Tibial nerve (tissue), 4 donors: Measurements from ENCODE around the gene TRAF3. TPM values are rescaled to one million over a fixed set of nuclear protein-coding genes. Genes with fewer than 3 reads are reported as not detected.
A peak's percentile ranks its signal among the peaks of the same experiment; 100 is the strongest.

Source experiments
- DNase-seq, 2 donors: peaks; one replicate each; pipeline ENCODE4 v3.0.0-alpha.2; 2019; ENCODE audit warnings: low spot score in 2 of 2
- H3K27ac ChIP-seq, 4 donors: fragments of 200-600 bp; sonication (generic) in 3 of 4; one replicate each; pipeline ENCODE4 v1.5.1; 2017 to 2019; ENCODE audit warnings: mild to moderate bottlenecking in 1 of 4
- H3K27me3 ChIP-seq, 2 donors: fragments of 200-600 bp; sonication (generic) in 1 of 2; one replicate each; pipeline versions ENCODE4 v1.5.1 to v1.6.0; 2017 to 2019
- H3K36me3 ChIP-seq, 3 donors: fragments of 200-600 bp; sonication (generic); one replicate each; pipeline ENCODE4 v1.5.1; 2018 to 2019
- H3K4me1 ChIP-seq, 4 donors: fragments of 200-600 bp; sonication (generic) in 3 of 4; one replicate each; pipeline ENCODE4 v1.5.1; 2017 to 2019
- H3K4me3 ChIP-seq, 4 donors: fragments of 200-600 bp; sonication (generic) in 3 of 4; one replicate each; pipeline ENCODE4 v1.5.1; 2017 to 2019; ENCODE audit warnings: mild to moderate bottlenecking in 1 of 4, moderate library complexity in 1 of 4
- H3K9me3 ChIP-seq, 4 donors: fragments of 200-600 bp; sonication (generic) in 3 of 4; one replicate each; pipeline ENCODE4 v1.5.1; 2017 to 2019
- EP300 ChIP-seq, 2 donors: sonication (generic); formaldehyde crosslinking; IDR thresholded peaks; one replicate each; pipeline ENCODE4 v1.6.1; 2017; ENCODE audit warnings: antibody characterized with exemption in 2 of 2, mild to moderate bottlenecking in 1 of 2
- POLR2A ChIP-seq, 2 donors: fragments of 450-650 bp; IDR thresholded peaks; one replicate each; pipeline ENCODE4 v1.6.1; 2017; ENCODE audit warnings: antibody characterized with exemption in 2 of 2, mild to moderate bottlenecking in 2 of 2, moderate library complexity in 2 of 2
- WGBS, 2 donors: methylation state at CpG; one replicate each; pipeline ENCODE4 v1.1.5; 2018; 5-methylcytosine and 5-hydroxymethylcytosine counted together
- total RNA-seq, 4 donors: library from RNA; depleted of rRNA; stranded (reverse); fragments of >200 nt; gene quantifications; one replicate each; pipeline ENCODE4 v1.1.0, GENCODE V29; 2016
- TF ChIP-seq, protein P1 (sequence below), 5 experiments: fragments of 200-600 bp in 3 of 5; fragments of 450-650 bp in 2 of 5; sonication (generic) in 3 of 5; IDR thresholded peaks; one replicate each; pipeline ENCODE4 v1.5.1; 2016 to 2019; ENCODE audit warnings: antibody characterized with exemption in 5 of 5, mild to moderate bottlenecking in 3 of 5, moderate library complexity in 2 of 5

The TRAF3 gene
- total RNA-seq, 4 donors from 2014 or later: 4.8 to 20.7 (median 13.4) TPM

DNA sequence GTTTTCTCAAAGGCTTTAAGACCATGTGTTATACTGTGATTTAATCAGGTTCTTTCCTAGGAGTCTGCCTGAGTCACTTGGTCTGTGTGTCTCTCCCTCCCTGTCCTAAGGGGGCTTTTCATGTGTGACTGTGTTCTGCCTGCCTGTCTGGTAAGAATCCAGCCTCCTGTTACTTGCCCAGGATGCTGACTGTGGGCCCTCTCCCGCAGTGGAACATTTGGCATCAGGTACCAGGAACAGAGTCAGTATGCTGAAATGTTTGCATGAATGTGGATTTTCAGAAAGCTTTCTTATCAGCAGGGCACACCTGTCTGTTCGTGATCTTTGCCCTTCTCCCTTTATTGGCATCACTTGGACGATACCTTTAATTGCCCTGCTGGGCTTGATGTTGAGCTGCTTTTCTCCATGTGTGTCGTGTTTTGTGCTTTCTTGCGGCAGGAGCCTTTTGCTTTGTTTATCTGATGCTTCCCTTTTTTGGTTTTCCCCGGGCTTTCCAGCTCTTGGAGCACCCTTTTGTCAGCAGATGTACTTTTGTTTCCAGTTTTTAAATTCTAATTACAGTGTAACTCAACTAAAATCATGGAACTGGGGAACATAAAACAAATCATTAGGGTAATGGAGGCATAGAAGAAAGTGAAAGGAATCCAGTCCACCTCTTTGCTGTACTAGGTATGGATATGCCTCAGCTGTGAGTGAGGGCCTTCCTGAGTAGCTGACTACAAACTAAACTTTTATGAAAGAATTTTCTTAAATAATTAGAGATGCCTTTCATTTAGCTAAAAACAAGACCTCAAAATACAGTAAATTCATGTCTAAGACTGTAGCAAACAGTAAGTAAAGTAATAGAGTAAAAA, 72.5 kb downstream of the TRAF3 start:
- 45 to 47% methylated on average over 6 of the region's 6 CpGs for WGBS, 2 donors
- DNase-seq: no peak
- H3K27ac ChIP-seq: peak overlapping the region in 2 of 4 donors; percentile 43 to 44

GRCh38 chr14:102853648-102854047, 76.4 kb downstream of the TRAF3 start:
- TF ChIP-seq EP300 (IDR thresholded peaks at IDR 0.05) (no peak), POLR2A (IDR thresholded peaks at IDR 0.05) (no peak)
- TF ChIP-seq, protein P1, sequence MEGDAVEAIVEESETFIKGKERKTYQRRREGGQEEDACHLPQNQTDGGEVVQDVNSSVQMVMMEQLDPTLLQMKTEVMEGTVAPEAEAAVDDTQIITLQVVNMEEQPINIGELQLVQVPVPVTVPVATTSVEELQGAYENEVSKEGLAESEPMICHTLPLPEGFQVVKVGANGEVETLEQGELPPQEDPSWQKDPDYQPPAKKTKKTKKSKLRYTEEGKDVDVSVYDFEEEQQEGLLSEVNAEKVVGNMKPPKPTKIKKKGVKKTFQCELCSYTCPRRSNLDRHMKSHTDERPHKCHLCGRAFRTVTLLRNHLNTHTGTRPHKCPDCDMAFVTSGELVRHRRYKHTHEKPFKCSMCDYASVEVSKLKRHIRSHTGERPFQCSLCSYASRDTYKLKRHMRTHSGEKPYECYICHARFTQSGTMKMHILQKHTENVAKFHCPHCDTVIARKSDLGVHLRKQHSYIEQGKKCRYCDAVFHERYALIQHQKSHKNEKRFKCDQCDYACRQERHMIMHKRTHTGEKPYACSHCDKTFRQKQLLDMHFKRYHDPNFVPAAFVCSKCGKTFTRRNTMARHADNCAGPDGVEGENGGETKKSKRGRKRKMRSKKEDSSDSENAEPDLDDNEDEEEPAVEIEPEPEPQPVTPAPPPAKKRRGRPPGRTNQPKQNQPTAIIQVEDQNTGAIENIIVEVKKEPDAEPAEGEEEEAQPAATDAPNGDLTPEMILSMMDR (IDR thresholded peaks at IDR 0.05): no peak
- Histone ChIP-seq H3K27ac (no peak overlapping the region), H3K27me3 (no peaks in the 10 kb centered on the region), H3K4me3 (no peak overlapping the region), H3K4me1 (peaks cover 0 to 11% (median 5%) of the 10 kb centered on the region in 4 donors), H3K36me3 (no peaks in the 10 kb centered on the region), H3K9me3 (no peaks in the 10 kb centered on the region)
- 95% methylated on average over 7 of the region's 7 CpGs for WGBS, 2 donors
- DNase-seq: no peak

More for the DNA sequence above, 72.5 kb downstream of the TRAF3 start:
- H3K4me3 ChIP-seq: no peak overlapping the region
- H3K4me1 ChIP-seq: peaks cover 0 to 14% (median 5%) of the 10 kb centered on the region in 4 donors
- H3K36me3 ChIP-seq: no peaks in the 10 kb centered on the region
- no peaks in the 10 kb centered on the region for H3K27me3 ChIP-seq
- H3K9me3 ChIP-seq: no peaks in the 10 kb centered on the region
- no peak for TF ChIP-seq POLR2A (IDR thresholded peaks at IDR 0.05)
- TF ChIP-seq EP300 (IDR thresholded peaks at IDR 0.05): no peak
- TF ChIP-seq, protein P1 (IDR thresholded peaks at IDR 0.05): no peak

- Histone ChIP-seq H3K9me3 (no peaks in the 10 kb centered on the region), H3K36me3 (no peaks in the 10 kb centered on the region), H3K27ac (no peak overlapping the region), H3K4me1 (peaks cover 0 to 5% (median 2%) of the 10 kb centered on the region in 4 donors), H3K4me3 (no peak overlapping the region), H3K27me3 (no peaks in the 10 kb centered on the region)
- 85 to 94% methylated on average over 4 of the region's 4 CpGs for WGBS, 2 donors
- DNase-seq: no peak
- no peak for TF ChIP-seq POLR2A (IDR thresholded peaks at IDR 0.05)
- TF ChIP-seq, protein P1 (IDR thresholded peaks at IDR 0.05): no peak
These were observed 76.9 kb downstream of the TRAF3 start for GRCh38 chr14:102854091-102854703.

DNA sequence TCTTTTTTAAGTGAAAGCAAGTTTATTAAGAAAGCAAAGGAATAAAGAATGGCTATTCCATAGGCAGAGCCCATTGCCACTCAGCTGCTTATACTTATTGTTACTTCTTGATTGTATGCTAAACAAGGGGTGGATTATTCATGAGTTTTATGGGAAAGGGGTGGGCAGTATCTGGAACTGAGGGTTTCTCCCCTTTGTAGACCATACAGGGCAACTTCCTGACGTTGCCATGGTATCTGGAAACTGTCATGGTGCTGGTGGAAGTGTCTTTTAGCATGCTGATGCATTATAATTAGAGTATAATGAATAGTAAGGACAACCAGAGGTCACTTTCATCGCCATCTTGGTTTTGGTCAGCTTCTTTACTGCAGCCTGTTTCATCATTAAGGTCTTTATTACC, 78.9 kb downstream of the TRAF3 start:
- no peak for DNase-seq
- no peak for TF ChIP-seq POLR2A (IDR thresholded peaks at IDR 0.05)
- no peak for TF ChIP-seq EP300 (IDR thresholded peaks at IDR 0.05)
- TF ChIP-seq, protein P1 (IDR thresholded peaks at IDR 0.05): no peak
- peaks cover 0 to 4% (median 0%) of the 10 kb centered on the region in 3 donors for H3K36me3 ChIP-seq
- H3K4me1 ChIP-seq: no peaks in the 10 kb centered on the region
- WGBS, 2 donors: 92 to 100% methylated on average over 2 of the region's 2 CpGs
- no peak overlapping the region for H3K27ac ChIP-seq
- H3K27me3 ChIP-seq: no peaks in the 10 kb centered on the region
- peaks cover 0 to 6% (median under 1%) of the 10 kb centered on the region in 4 donors for H3K9me3 ChIP-seq
- no peak overlapping the region for H3K4me3 ChIP-seq

GRCh38 chr14:102857444-102857843, 80.2 kb downstream of the TRAF3 start:
- Histone ChIP-seq H3K4me1 (no peaks in the 10 kb centered on the region), H3K27ac (no peak overlapping the region), H3K4me3 (no peak overlapping the region), H3K36me3 (peaks cover 0 to 6% (median 0%) of the 10 kb centered on the region in 3 donors), H3K9me3 (peaks cover 0 to 19% (median 3%) of the 10 kb centered on the region in 4 donors), H3K27me3 (no peaks in the 10 kb centered on the region)
- DNase-seq: no peak
- 81 to 85% methylated on average over 2 of the region's 2 CpGs for WGBS, 2 donors
- TF ChIP-seq POLR2A (IDR thresholded peaks at IDR 0.05): no peak
